GM21717 (cell line): ENCODE results near the gene BLOC1S2.
"Not testable (repeated sequence)": the region's sequence is repeated elsewhere in the genome, so short reads cannot be mapped to it uniquely, and the experiment has no call there.

Experiments used
- ATAC-seq: cut with Tn5 transposase; IDR thresholded peaks from one replicate; pipeline ENCODE4 v1.9.1; 2021; ENCODE audit warnings: mild to moderate bottlenecking, moderate library complexity; ENCODE audit not compliant: unreplicated experiment

BLOC1S2 gene

DNA sequence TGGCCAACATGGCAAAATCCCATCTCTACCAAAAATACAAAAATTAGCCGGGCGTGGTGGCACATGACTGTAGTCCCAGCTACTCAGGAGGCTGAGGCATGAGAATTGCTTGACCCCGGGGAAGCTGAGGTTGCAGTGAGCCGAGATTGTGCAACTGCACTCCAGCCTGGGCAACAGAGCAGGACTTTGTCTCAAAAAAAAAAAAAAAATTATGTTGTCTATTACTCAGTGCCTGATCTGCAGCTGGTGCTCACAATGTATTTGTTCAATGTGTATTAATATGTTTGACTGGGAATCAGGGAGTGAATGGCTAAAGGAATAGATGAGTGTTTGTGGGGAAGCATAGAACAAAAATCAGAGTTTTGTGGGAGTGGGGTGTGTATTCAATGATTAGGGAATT, 5.8 kb upstream of the BLOC1S2 start:
- not testable (repeated sequence) for ATAC-seq

DNA sequence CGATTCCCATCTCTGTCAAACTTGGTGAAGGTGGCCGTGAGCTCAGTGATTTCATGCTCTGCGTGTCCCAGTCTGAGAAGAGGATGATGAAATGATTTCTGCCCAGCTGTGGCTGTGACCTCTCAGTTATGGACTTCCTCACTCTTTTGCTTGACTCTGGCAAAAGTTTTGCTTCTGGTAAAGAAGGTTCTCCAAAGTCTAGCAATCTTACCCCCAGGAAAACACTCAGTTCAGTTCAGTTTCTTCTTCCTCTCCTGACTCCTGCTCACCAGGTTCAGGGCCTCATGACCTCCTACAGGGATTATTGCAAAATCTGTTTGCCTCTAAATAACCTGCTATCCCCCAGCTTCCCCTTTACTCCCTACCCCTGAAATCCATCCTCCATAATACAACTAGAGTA, 4.9 kb upstream of the BLOC1S2 start:
- no peak for ATAC-seq

DNA sequence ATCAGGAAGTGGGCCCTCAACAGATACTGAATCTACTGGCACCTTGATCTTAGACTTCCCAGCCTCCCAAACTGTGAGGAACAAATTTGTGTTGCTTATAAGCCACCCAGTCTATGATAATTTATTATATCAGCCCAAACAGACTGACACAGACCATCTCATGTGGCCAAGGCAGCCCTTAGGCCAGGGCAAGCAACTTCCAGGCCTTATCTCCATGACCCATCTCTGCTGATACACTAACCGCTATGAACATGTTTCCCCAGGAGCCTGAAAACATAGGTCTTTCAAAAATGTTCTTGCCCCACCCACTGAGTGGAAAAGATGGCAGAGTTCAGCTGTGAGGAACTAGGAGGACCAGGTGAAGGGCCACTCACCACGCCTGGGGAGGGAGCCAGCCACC, 3.2 kb upstream of the BLOC1S2 start:
- no peak for ATAC-seq

DNA sequence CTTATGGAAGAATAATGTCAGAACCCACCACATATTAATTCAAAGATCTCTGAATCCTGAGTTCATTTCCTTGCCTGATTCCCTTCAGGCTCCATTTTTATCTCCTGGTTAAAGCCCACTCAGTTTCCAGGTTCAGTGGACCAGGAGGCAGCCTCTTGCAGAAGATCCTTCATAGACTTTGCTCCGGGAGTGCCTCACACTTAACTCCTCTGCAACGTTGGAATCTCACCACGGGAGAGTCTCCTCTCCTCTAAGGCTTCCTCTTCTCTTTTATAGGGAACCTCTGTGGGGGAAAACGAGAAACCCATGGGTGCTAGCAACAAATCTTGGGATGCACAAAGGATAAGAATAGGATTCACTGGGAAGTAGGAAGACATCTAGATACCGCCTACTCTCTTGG, 1.7 kb upstream of the BLOC1S2 start:
- ATAC-seq, result no peak

DNA sequence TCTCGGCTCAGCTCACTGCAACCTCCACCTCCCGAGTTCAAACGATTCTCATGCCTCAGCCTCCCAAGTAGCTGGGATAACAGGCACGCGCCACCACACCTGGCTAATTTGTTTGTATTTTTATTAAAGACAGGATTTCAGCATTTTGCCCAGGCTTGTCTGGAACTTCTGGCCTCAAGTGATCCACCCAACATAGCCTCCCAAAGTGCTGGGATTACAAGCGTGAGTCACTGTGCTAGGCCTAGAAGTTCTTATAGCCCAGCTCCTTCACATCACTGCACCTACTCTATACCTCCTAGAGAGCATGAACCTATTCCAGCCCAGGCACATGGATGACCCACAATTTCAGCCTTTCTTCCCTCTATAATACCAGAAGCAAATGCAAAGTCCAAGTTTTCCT, 1.3 kb upstream of the BLOC1S2 start:
- no peak for ATAC-seq

DNA sequence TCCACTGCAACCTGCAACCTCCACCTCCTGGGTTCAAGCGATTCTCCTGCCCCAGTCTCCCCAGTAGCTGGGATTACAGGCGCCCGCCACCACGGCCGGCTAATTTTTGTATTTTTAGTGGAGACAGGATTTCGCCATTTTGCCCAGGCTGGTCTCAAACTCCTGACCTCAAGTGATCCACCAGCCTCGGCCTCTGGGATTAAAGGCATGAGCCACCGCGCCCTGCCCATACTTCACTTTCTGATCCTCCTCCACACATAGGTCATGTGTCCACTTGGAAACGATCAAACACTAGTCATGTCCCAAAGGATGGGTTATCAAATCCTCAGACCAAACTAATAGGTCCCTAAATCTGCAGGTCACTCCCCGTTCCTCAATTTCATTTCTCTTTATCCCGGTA, 1.2 kb downstream of the BLOC1S2 start:
- ATAC-seq, result not testable (repeated sequence)

DNA sequence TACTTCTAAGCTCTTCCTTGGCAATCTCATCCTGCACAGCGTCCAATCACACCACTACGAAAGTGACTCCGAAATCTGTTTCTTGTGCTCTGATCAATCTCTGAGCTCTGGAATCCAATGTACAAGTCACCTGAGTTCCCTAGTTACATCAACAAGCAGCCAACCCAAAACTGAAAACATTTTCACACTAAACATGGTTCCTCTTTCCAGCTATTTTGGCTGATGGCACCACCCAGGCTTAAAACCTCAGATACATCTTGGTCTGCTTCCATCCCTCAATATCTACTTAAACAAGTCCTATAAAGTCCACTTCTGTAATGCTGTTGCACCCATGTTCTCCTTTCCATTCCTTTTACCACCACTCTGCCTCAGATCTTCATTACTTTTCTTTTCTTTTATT, 3.6 kb downstream of the BLOC1S2 start:
- ATAC-seq, result no peak

DNA sequence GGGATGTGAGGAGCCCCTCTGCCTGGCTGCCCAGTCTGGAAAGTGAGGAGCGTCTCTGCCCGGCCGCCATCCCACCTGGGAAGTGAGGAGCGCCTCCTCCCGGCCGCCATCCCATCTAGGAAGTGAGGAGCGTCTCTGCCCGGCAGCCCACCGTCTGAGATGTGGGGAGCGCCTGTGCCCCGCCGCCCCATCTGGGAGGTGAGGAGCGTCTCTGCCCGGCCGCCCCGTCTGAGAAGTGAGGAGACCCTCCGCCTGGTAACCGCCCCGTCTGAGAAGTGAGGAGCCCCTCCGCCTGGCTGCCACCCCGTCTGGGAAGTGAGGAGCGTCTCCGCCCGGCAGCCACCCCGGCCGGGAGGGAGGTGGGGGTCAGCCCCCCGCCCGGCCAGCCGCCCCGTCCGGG, 9.5 kb downstream of the BLOC1S2 start:
- ATAC-seq, result not testable (repeated sequence)

DNA sequence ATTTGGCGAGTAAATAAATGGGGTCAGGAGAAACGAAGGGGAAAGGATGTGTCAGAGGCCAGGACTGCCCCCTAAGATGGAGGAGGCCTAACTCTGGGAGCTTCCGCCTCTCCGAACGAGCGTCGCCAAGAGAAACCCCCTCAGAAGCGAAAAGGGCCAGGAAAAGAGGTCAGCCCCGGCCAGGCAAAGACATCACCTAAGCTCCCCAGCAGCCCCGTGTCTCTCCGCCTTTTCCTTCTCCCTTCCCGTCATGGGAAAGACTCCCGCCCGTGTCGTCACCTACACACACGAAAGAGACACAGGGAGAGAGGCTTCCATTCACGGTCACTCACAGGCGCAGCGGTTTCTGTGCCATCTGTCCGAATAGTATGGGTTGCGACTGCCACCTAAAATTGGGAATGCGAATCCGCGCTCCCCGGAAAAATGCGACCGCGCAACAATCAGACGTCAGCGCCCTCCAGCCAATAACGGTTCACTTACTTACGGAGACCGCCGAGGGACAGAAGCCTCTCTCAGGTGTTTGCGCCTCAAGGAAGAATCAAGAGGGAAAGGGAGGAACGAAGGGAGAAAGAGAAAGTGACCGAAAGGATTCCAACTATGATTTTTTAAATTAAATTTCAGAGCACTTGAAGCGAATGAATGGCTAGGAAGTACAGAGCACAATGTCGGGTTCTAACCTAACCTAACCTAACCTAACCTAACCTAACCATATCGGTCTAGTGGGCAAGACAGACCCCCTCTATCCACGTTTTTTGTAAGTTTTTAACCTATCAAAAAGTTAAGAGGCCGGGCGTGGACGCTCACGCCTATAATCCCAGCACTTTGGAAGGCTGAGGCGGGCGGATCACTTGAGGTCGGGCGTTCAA, 19.0 kb downstream of the BLOC1S2 start, which contains the start of gene CWF19L1:
Gene CWF19L1, minus strand, starts transcription at position 400 of the 866 bp plus-strand sequence. Its CDS starts 45 bp downstream, at position 355.
- peak; percentile 75 for ATAC-seq

DNA sequence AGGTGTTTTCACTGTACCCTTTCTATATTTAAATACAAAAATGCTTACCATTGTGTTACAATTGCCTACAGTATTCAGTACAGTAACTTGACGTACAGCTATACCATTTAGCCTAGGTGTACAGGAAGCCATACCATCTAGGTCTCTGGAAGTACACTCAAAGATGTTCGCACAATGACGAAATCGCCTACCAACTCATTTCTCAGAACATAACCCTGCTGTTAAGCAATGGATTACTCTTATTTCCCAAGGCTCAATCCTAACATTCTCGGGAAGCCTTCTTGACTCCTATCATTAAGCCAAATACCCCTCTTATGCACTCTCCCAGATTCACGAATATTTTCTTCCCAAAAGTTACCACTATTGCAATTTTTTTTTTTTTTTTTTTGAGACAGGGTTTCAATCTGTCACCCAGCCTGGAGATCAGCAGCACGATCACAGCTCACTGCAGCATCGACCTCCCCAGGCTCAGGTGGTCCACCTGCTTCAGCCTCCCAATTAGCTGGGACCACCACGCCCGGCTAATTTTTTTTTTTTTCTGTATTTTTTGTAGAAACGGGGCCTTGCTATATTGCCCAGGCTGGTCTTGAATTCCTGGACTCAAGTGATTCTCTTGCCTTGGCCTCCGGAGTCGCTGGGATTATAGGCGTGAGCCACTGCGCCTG, 20.5 kb downstream of the BLOC1S2 start:
- no peak for ATAC-seq

DNA sequence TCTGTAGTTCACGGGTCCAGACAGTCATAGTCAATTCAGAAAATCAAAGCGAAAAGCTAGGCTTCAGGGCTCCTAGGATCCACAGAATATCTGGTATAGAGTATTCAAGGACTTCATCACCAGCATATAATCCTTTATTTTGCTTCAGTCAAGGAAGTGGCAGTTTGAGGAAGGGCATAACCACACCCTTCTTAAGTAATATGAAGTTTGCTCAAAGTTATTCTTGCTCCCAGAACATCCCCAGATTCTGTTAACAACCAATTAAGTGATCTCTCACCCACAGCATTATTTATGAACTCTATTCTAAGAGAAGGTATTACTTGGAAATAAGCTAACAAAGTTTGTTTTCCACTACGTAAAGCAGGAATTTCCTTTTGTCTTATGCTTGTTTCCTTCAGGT, 32.3 kb downstream of the BLOC1S2 start:
- no peak for ATAC-seq

DNA sequence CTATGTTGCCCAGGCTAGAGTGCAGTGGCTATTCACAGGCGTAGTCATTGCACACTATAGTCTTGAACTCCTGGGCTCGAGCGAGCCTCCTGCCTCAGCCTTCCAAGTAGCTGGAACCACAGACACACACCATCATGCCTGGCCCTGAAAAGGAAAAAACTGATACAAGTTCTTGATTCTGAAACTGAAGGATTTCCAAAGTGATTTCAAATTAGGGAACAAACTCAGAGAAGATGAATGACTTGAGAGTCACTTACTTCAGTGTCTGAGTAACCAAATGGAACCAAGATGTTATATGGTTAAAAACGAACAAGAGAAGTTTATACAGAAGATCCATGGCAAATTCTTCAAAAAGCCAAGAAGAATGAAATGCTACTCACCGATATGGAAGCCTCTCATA, 33.4 kb downstream of the BLOC1S2 start:
- no peak for ATAC-seq

DNA sequence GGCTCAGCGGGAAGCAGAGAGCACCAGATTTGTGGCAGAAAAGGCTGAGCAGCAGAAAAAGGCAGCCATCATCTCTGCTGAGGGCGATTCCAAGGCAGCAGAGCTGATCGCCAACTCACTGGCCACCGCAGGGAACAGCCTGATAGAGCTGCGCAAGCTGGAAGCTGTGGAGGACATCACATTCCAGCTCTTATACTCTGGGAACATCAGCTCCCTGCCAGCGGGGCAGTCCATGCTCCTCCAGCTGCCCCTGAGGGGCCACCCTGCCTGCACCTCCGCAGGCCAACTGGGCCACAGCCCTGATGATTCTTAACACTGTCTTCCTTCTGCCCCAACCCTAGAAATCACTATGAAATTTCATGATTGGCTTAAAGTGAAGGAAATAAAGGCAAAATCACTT, 37.7 kb downstream of the BLOC1S2 start:
- ATAC-seq, result no peak

DNA sequence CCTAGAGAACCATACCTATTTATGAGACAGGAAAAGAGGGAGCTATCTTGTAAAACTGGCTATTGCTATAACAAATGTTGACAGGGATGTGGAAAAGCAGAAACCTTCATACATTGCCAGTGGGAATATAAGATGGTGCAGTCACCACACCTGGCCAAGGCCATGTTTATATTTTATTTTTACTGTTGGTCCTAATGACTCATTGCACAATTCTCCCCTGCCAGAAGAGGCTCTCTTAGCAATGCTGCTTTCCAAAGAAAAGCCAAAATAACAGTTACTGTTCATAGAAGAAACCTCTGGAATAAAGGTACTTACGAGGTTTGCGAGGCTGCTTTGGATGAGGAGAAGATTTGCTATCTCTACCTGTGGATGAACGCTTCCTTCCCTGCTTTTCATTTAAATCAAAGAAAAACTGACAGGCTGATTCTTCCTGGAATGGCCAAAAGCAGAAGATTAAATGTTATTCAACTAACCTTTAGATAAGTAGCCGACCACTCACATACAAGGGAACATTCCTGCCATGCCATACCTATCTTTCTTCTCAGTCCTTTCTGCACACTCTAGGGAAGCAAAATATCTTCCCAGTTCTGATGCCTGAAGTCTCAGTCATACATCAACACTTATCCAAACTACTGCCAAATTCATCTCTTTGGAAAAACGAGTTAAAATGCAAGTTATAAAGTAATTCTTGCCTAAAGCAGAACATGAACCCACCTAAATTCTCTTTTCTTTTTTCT, 40.8 kb downstream of the BLOC1S2 start:
- ATAC-seq, result no peak

DNA sequence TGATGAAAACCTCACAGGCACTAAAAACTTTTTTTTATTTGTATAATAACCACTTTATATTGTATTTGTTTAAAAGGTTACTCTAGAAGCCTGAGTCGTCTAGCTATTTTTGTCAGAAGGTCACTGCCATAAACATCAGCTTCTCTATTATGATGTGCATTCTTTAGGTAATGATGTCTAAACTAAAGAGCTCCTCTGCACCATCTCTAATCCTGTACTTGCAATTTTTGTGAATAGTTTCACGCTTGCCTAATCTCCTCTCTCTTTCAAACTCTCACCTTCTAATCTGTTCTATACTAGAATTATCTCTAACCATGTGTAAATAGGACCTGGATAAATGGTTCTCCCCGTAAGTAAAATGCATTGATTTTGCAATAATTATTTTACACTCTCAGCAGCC, 46.6 kb downstream of the BLOC1S2 start:
- ATAC-seq, result no peak

DNA sequence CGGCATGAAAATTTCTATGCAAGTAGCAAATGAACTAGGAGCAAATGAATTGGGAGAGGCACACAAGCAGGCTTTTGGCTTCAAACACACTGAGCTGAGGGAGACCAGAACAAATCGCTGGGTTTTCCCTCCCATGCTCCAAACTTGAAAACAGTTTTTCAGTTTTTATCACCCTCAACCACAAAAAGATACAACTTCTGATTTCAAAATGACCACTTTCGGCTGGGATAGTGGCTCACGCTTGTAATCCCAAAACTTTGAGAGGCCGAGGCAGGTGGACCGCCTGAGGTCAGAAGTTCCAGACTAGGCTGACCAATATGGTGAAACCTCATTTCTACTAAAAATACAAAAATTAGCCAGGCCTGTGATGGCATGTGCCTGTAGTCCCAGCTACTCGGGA, 48.1 kb downstream of the BLOC1S2 start:
- ATAC-seq, result no peak

DNA sequence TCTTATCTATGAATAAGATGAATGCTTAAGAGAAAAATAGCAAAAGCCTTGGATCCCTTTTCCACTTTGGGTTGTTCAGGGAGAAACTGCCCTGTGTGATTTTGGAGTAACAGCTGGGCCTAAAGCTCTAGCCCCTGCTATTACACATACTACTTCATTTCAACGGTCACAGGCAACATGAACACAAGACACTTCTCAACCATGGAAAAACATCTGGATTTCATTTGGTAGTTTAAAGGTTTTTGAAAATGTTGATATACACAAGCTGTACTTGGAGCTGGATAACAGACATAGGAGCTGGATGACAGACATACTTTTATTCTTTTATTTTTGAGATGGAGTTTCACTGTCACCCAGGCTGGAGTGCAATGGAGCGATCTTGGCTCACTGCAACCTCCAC, 54.4 kb downstream of the BLOC1S2 start:
- ATAC-seq, result no peak

DNA sequence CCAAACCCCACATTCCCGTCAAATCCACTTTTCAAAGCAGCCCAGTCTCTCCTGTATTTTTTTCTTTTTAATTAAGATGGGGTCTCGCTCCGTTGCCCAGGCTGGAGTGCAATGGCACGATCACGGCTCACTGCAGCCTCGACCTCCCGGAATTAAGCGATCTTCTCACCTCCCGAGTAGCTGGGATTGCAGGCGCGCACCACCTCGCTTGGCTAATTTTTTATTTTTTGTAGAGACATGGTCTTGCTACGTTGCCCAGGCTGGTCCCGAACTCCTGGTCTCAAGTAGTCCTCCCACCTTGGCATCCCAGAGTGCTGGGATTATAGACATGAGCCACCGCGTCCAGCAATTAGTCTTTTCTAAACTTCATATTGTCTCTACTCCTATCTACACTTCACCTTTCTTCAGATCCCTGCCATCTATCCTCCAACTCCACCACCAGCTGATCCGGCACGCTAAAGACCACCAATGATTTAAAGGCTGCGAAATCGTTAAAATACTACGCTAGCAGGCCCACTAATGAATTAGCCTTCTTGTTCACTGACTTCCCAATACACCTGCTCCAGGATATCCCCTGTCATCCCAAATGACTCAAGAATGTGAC, 56.6 kb downstream of the BLOC1S2 start:
- ATAC-seq, result no peak

DNA sequence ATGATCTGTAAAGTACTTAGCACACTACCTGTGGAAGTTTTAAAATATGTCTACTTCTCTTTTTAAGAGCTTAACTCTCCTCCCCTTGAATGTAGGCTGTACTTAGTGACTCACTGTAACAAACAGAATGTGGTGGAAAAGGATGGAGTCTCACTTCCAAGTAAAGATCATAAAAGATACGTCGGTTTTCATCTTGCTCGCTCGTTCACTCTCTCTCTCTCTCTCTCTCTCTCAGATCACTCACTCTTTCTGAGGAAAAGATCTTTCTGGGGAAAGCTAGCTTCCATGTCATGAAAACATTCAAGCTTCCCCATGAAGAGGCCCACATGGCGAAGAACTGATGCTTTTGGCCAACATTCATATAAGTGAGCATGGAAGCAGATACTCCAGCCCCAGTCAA, 62.6 kb downstream of the BLOC1S2 start:
- ATAC-seq, result no peak
